GM19239 (cell line): ENCODE data around the gene LCP2.
"Not testable (repeated sequence)": the region's sequence is repeated elsewhere in the genome, so short reads cannot be mapped to it uniquely, and the experiment has no call there.

Source experiments
- DNase-seq: peaks from one replicate; pipeline ENCODE4 v3.0.0; 2011; ENCODE audit warnings: low spot score; ENCODE audit not compliant: insufficient read length
- FAIRE-seq: peaks from 2 replicates; lab custom pipeline; 2011; peaks lifted over from hg19 to GRCh38; lab: Jason Lieb, UNC

Gene LCP2

GRCh38 chr5:170254056-170254455, 43.5 kb downstream of the LCP2 start:
- DNase-seq (peak; percentile 40), FAIRE-seq (peak; percentile 92)

- no peak for DNase-seq
- no peak for FAIRE-seq
These were observed 44.7 kb downstream of the LCP2 start for GRCh38 chr5:170252720-170253350.

- no peak for DNase-seq
- no peak for FAIRE-seq
These were observed 45.5 kb downstream of the LCP2 start for GRCh38 chr5:170252109-170252508.

GRCh38 chr5:170251462-170251861, 46.1 kb downstream of the LCP2 start:
- DNase-seq: no peak
- FAIRE-seq: no peak

- FAIRE-seq (no peak), DNase-seq (no peak)
These were observed 46.7 kb downstream of the LCP2 start for GRCh38 chr5:170250810-170251317.

GRCh38 chr5:170249355-170249754, 48.2 kb downstream of the LCP2 start:
- FAIRE-seq (no peak), DNase-seq (no peak)

GRCh38 chr5:170248931-170249227, 48.7 kb downstream of the LCP2 start:
- DNase-seq, FAIRE-seq: not testable (repeated sequence)

GRCh38 chr5:170248172-170248930, 49.2 kb downstream of the LCP2 start:
- FAIRE-seq: no peak
- DNase-seq: no peak

GRCh38 chr5:170247363-170247762, 50.2 kb downstream of the LCP2 start:
- DNase-seq: no peak

GRCh38 chr5:170246126-170246870, 51.3 kb downstream of the LCP2 start:
- no peak for FAIRE-seq

More at GRCh38 chr5:170247363-170247762, 50.2 kb downstream of the LCP2 start:
- no peak for FAIRE-seq

GRCh38 chr5:170245436-170245835, 52.1 kb downstream of the LCP2 start:
- not testable (repeated sequence) for DNase-seq

More at GRCh38 chr5:170246126-170246870, 51.3 kb downstream of the LCP2 start:
- no peak for DNase-seq

GRCh38 chr5:170238456-170239196, 59.0 kb downstream of the LCP2 start:
- DNase-seq (no peak), FAIRE-seq (no peak)

More at GRCh38 chr5:170245436-170245835, 52.1 kb downstream of the LCP2 start:
- FAIRE-seq: not testable (repeated sequence)

GRCh38 chr5:170235876-170236864, 61.4 kb downstream of the LCP2 start:
- DNase-seq (no peak), FAIRE-seq (no peak)

- DNase-seq (no peak), FAIRE-seq (no peak)
These were observed 64.2 kb downstream of the LCP2 start for GRCh38 chr5:170233358-170233892.

GRCh38 chr5:170232786-170233185, 64.8 kb downstream of the LCP2 start, which contains the start of gene C5orf58:
C5orf58 (plus strand) TSS chr5:170232985; CDS start chr5:170234977, 1,992 bp downstream.
- FAIRE-seq: no peak

GRCh38 chr5:170228762-170229435, 68.7 kb downstream of the LCP2 start:
- DNase-seq: no peak

More at GRCh38 chr5:170232786-170233185, 64.8 kb downstream of the LCP2 start, which contains the start of gene C5orf58:
- DNase-seq: no peak

GRCh38 chr5:170226661-170227060, 70.9 kb downstream of the LCP2 start:
- no peak for FAIRE-seq
- DNase-seq: no peak

More at GRCh38 chr5:170228762-170229435, 68.7 kb downstream of the LCP2 start:
- no peak for FAIRE-seq

GRCh38 chr5:170226129-170226615, 71.4 kb downstream of the LCP2 start:
- FAIRE-seq (no peak), DNase-seq (no peak)
